Measurements from ENCODE around the gene DDX21. TPM values are rescaled to one million over a fixed set of nuclear protein-coding genes. Genes with fewer than 3 reads are reported as not detected.

DDX21 gene
- total RNA-seq, 1 donor from 2014 or later = 39.9 TPM

- TF ChIP-seq CTCF (IDR thresholded peaks at IDR 0.05; ENCODE audit: partially characterized antibody, unreplicated experiment) = no peak
- H3K4me3 Mint-ChIP-seq (ENCODE audit: unreplicated experiment) = no peak overlapping the region
- H3K36me3 Mint-ChIP-seq (ENCODE audit: unreplicated experiment) = no peaks in the 10 kb centered on the region
- H3K9me3 Mint-ChIP-seq (ENCODE audit: unreplicated experiment) = peaks cover 2% of the 10 kb centered on the region
- no peak for DNase-seq
- H3K4me1 Mint-ChIP-seq (ENCODE audit: low read depth, unreplicated experiment) = no peaks in the 10 kb centered on the region
- no peak overlapping the region for H3K27ac Mint-ChIP-seq (ENCODE audit: unreplicated experiment)
- peaks cover 3% of the 10 kb centered on the region for H3K27me3 Mint-ChIP-seq (ENCODE audit: unreplicated experiment)
Observed at GRCh38 chr10:69025370-69025896, 69.5 kb downstream of the DDX21 start.

DNA sequence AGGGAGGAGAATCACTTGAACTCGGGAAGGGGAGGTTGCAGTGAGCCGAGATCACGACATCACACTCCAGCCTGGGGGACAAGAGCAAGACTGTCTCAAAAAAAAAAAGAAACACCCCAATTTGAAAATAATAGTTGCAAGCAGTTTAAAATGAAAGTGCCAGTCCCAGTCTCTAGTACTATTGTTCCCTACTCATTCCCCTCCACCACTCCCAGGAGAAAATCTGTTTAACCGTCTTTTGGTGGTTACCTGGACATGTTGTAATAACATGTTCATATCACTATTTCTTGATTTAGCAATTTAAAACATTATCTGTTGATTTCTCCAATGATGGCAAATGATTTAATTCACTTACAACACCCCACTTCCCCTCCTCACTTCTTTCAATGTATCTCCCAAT lies 77.3 kb downstream of the DDX21 start:
- Mint-ChIP-seq H3K27me3 (ENCODE audit: unreplicated experiment) (no peaks in the 10 kb centered on the region), H3K4me1 (ENCODE audit: low read depth, unreplicated experiment) (no peaks in the 10 kb centered on the region), H3K4me3 (ENCODE audit: unreplicated experiment) (no peak overlapping the region), H3K9me3 (ENCODE audit: unreplicated experiment) (peaks cover 2% of the 10 kb centered on the region), H3K36me3 (ENCODE audit: unreplicated experiment) (peaks cover 5% of the 10 kb centered on the region), H3K27ac (ENCODE audit: unreplicated experiment) (no peak overlapping the region)
- no peak for DNase-seq
- no peak for TF ChIP-seq CTCF (IDR thresholded peaks at IDR 0.05; ENCODE audit: partially characterized antibody, unreplicated experiment)

Other genes with a start within 250 kb of the DDX21 start
- 85.5 TPM for gene CCAR1, start 234.9 kb upstream of the DDX21 start, total RNA-seq (ENCODE audit: unreplicated experiment)
- gene STOX1, start 128.6 kb upstream of the DDX21 start, total RNA-seq (ENCODE audit: unreplicated experiment) = 0.47 TPM
- 31.6 TPM for gene DDX50, start 54.9 kb upstream of the DDX21 start, total RNA-seq (ENCODE audit: unreplicated experiment)
- 45.3 TPM for gene KIFBP, start 32.6 kb downstream of the DDX21 start, total RNA-seq (ENCODE audit: unreplicated experiment)
- not detected for gene SRGN, start 131.9 kb downstream of the DDX21 start, total RNA-seq (ENCODE audit: unreplicated experiment)
- gene VPS26A, start 168.0 kb downstream of the DDX21 start, total RNA-seq (ENCODE audit: unreplicated experiment) = 55.8 TPM
- gene SUPV3L1, start 224.1 kb downstream of the DDX21 start, total RNA-seq (ENCODE audit: unreplicated experiment) = 45.0 TPM